Thoracic aorta (tissue), 2 donors: Measurements from ENCODE around the gene SFR1. TPM values are rescaled to one million over a fixed set of nuclear protein-coding genes. Genes with fewer than 3 reads are reported as not detected.

ENCODE experiments used
- ATAC-seq: fragments of 150-250 bp; one replicate; pipeline ENCODE4 v1.8.0; 2017; ENCODE audit warnings: low read depth; ENCODE audit not compliant: insufficient number of reproducible peaks, low FRiP score
- DNase-seq: peaks from one replicate; pipeline ENCODE4 v3.0.0-alpha.2; 2020; ENCODE audit warnings: low spot score
- H3K27ac ChIP-seq, 2 donors: fragments of 200-600 bp; sonication (generic); 1 replicate in 1 of 2; 2 replicates in 1 of 2; pipeline ENCODE4 v1.5.1; 2016; ENCODE audit warnings: mild to moderate bottlenecking in 2 of 2, moderate library complexity in 2 of 2
- H3K27me3 ChIP-seq: fragments of 200-600 bp; sonication (generic); replicated peaks from 2 replicates; pipeline ENCODE4 v1.6.0; 2016; ENCODE audit warnings: mild to moderate bottlenecking; ENCODE audit not compliant: insufficient read depth
- H3K36me3 ChIP-seq: fragments of 200-600 bp; sonication (generic); one replicate; pipeline ENCODE4 v1.5.1; 2016
- H3K4me1 ChIP-seq, 2 donors: fragments of 200-600 bp; sonication (generic); 1 replicate in 1 of 2; 2 replicates in 1 of 2; pipeline versions ENCODE4 v1.5.1 to v1.6.0; 2016; ENCODE audit warnings: low read depth in 2 of 2, mild to moderate bottlenecking in 1 of 2; ENCODE audit not compliant: control insufficient read depth in 1 of 2
- H3K4me3 ChIP-seq: fragments of 200-600 bp; sonication (generic); 2 replicates; pipeline ENCODE4 v1.5.1; 2016; ENCODE audit warnings: mild to moderate bottlenecking
- H3K9me3 ChIP-seq: fragments of 200-600 bp; sonication (generic); 2 replicates; pipeline ENCODE4 v1.5.1; 2016
- CTCF ChIP-seq: fragments of 200-600 bp; sonication (generic); IDR thresholded peaks from one replicate; pipeline ENCODE4 v1.5.1; 2019; ENCODE audit warnings: antibody characterized with exemption
- total RNA-seq, 2 donors: library from RNA; depleted of rRNA; stranded (reverse); fragments of >200 nt; gene quantifications; one replicate each; pipeline versions ENCODE4 v1.1.0 to v1.2.3, GENCODE V29; 2016

The SFR1 gene
- total RNA-seq, 2 donors from 2014 or later = 4.9 to 7.4 TPM

DNA sequence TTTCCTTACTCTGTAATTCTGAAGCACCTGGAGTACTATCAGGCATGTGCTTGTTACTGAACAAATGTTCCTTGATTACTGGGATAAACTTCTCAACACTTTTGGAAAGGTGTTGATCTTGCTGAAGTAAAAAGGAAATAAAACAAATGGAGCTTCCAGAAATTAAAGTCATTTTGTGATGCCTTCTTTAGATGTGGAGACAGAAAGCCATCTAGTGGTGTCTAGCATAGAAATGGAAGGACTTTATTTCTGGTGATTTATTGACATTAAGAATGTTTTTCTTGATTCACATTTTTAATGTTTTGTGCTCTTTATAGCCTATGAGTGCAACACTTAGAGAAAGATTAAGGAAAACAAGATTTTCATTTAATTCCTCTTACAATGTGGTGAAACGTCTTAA, 1.4 kb downstream of the SFR1 start:
- DNase-seq (no peak), ATAC-seq (no peak)
- H3K27me3 ChIP-seq = no peaks in the 10 kb centered on the region
- H3K4me3 ChIP-seq = no peak overlapping the region
- peaks cover 17 to 21% of the 10 kb centered on the region in 2 donors for H3K4me1 ChIP-seq
- no peak overlapping the region for H3K27ac ChIP-seq
- no peaks in the 10 kb centered on the region for H3K9me3 ChIP-seq
- no peak for TF ChIP-seq CTCF
- no peaks in the 10 kb centered on the region for H3K36me3 ChIP-seq

GRCh38 chr10:104127411-104127810, 5.4 kb downstream of the SFR1 start:
- no peaks in the 10 kb centered on the region for H3K9me3 ChIP-seq
- H3K27ac ChIP-seq = no peak overlapping the region
- H3K36me3 ChIP-seq = no peaks in the 10 kb centered on the region
- no peaks in the 10 kb centered on the region for H3K27me3 ChIP-seq
- H3K4me1 ChIP-seq = peaks cover 5 to 8% of the 10 kb centered on the region in 2 donors
- ATAC-seq (no peak), DNase-seq (no peak)
- H3K4me3 ChIP-seq = no peak overlapping the region
- TF ChIP-seq CTCF = no peak

DNA sequence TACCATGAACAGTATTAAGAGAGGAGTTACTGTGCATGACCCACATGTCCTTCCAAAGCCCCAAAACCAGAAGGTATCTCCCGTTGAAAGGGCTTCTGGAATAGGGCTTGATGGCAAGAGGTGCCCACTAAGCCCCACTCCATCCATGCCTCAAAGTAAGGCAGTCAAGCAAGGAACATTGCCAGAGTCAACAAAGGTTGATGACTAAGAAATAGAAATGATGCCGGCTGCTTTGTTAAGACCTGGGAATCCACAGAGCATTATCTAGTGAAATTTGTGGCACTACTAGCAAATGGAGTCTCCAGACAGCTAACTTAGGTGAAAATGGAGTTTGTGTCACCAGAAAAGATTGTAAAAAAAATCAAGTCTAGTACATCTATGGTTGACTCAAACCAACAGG, 6.2 kb downstream of the SFR1 start:
- Histone ChIP-seq H3K4me3 (no peak overlapping the region), H3K36me3 (no peaks in the 10 kb centered on the region), H3K27me3 (no peaks in the 10 kb centered on the region), H3K4me1 (no peaks in the 10 kb centered on the region), H3K27ac (no peak overlapping the region), H3K9me3 (no peaks in the 10 kb centered on the region)
- no peak for ATAC-seq
- TF ChIP-seq CTCF = no peak
- DNase-seq = no peak

DNA sequence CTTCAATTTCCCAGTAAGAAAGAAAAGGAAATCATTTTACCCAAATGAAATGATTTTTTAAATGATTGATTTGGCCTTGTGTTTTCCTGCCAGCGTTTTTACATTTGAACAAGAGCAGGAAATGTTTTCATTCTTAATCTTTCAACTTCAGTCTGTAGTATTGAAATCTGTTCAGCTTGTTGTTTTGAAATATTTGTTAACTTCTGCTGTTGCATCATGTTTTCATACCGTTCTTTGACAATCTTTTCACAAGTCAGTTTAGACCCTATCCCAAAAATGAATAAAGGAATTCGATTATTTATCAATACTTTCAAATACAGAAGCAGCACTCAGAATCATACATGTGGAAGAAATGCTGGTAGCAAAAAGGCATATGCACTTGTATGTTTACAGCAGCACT, 8.1 kb downstream of the SFR1 start:
- TF ChIP-seq CTCF = no peak
- no peak overlapping the region for H3K27ac ChIP-seq
- H3K36me3 ChIP-seq = no peaks in the 10 kb centered on the region
- no peaks in the 10 kb centered on the region for H3K4me1 ChIP-seq
- DNase-seq (no peak), ATAC-seq (no peak)
- no peaks in the 10 kb centered on the region for H3K27me3 ChIP-seq
- no peak overlapping the region for H3K4me3 ChIP-seq
- H3K9me3 ChIP-seq = no peaks in the 10 kb centered on the region

DNA sequence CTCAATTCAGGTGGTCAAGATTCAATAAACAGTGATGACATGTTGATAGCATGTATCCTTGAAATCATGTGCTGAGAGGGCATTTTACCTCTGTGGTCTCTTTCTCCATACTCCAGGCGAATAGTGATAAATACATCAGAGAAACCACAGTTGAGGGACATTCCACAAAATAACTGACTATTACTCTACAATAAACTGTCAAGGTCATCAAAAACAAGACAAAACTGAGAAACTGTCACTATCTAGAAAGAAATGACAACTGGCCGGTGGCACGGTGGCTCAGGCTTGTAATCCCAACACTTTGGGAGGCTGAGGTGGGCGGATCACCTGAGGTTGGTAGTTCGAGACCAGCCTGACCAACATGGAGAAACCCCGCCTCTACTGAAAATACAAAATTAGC, 16.2 kb downstream of the SFR1 start:
- Histone ChIP-seq H3K27me3 (no peaks in the 10 kb centered on the region), H3K27ac (no peak overlapping the region), H3K36me3 (no peaks in the 10 kb centered on the region), H3K4me1 (no peaks in the 10 kb centered on the region), H3K9me3 (no peaks in the 10 kb centered on the region), H3K4me3 (no peak overlapping the region)
- TF ChIP-seq CTCF = no peak
- no peak for DNase-seq
- no peak for ATAC-seq
